SHP77 treated with DMSO at 0.1 percent for 48 hours (cell line): ENCODE measurements around the gene C17orf67.

ENCODE experiments used
- DNase-seq: peaks from one replicate; lab custom pipeline; 2025; lab: John Stamatoyannopoulos, UW

The C17orf67 gene

GRCh38 chr17:56833057-56833808 is 487 bp downstream of the C17orf67 start:
- DNase-seq = no peak

GRCh38 chr17:56832446-56832845 is 1.3 kb downstream of the C17orf67 start:
- DNase-seq = no peak

- DNase-seq = no peak
Measured at GRCh38 chr17:56831369-56832095, 2.2 kb downstream of the C17orf67 start.

- no peak for DNase-seq
Measured at GRCh38 chr17:56830726-56831368, 2.9 kb downstream of the C17orf67 start.

GRCh38 chr17:56826611-56827414 is 6.9 kb downstream of the C17orf67 start:
- DNase-seq = no peak

GRCh38 chr17:56824503-56824902 is 9.2 kb downstream of the C17orf67 start:
- DNase-seq = no peak

- DNase-seq = no peak
Measured at GRCh38 chr17:56823848-56824247, 9.9 kb downstream of the C17orf67 start.

GRCh38 chr17:56822725-56823124 is 11.0 kb downstream of the C17orf67 start:
- no peak for DNase-seq

GRCh38 chr17:56821847-56822534 is 11.7 kb downstream of the C17orf67 start:
- no peak for DNase-seq

GRCh38 chr17:56820207-56820606 is 13.5 kb downstream of the C17orf67 start:
- DNase-seq = no peak

GRCh38 chr17:56819431-56820145 is 14.1 kb downstream of the C17orf67 start:
- DNase-seq = peak; percentile 27

- DNase-seq = no peak
Measured at GRCh38 chr17:56819030-56819429, 14.7 kb downstream of the C17orf67 start.

GRCh38 chr17:56817066-56817465 is 16.7 kb downstream of the C17orf67 start:
- no peak for DNase-seq

- DNase-seq = no peak
Measured at GRCh38 chr17:56815711-56816110, 18.0 kb downstream of the C17orf67 start.

GRCh38 chr17:56812901-56813388 is 20.8 kb downstream of the C17orf67 start:
- no peak for DNase-seq

- DNase-seq = no peak
Measured at GRCh38 chr17:56810891-56811775, 22.6 kb downstream of the C17orf67 start.

- DNase-seq = no peak
Measured at GRCh38 chr17:56810343-56810742, 23.4 kb downstream of the C17orf67 start.

- no peak for DNase-seq
Measured at GRCh38 chr17:56809820-56810179, 23.9 kb downstream of the C17orf67 start.

GRCh38 chr17:56809106-56809819 is 24.5 kb downstream of the C17orf67 start:
- DNase-seq = no peak
